ENCODE results near the gene TPTE.
"Not testable (repeated sequence)": the region's sequence is repeated elsewhere in the genome, so short reads cannot be mapped to it uniquely, and the experiment has no call there.

- not testable (repeated sequence) for TF ChIP-seq ZNF184, KLF16, ZNF549 (tag by site-specific recombination; IDR thresholded peaks at IDR 0.05)
- peak; percentile 20; the same call in 1 of the 2 replicates for TF ChIP-seq ZNF654 (tag by site-specific recombination; IDR thresholded peaks at IDR 0.05; ENCODE audit: low read depth)
Measured at GRCh38 chr21:10589115-10589514, 67.7 kb downstream of the TPTE start.
